ENCODE measurements around the gene TNFRSF8. TPM values are rescaled to one million over a fixed set of nuclear protein-coding genes. Genes with fewer than 3 reads are reported as not detected.

TNFRSF8 gene
- total RNA-seq, 1 experiment from 2014 or later = 0.13 TPM

DNA sequence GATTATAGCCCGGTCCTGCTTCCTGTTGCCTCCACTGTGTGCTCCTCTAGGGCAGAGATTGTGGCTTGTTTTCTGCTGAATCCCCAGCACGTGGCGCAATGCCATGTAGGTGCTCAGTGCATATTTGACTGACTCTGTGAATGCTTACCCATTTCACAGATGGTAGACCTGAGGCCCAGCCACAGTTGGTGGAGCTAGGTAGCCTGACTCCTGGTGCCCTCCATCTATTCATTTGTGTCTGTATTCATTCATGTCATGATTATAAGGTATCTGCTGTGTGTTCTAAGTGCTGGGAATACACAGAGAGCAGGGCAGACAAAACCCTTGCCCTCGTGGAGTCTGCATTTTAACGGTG, 126.2 kb downstream of the TNFRSF8 start:
- peaks cover 5% of the 10 kb centered on the region; the same call in 1 of the 2 replicates for H3K4me1 ChIP-seq (ENCODE audit: control insufficient read depth, insufficient read depth, low read length)
- intact Hi-C loops (cut with micrococcal nuclease; ENCODE audit: unreplicated experiment) = no loop called here
- no TSS peak for BruUV-seq (replicated peaks)
- H3K27ac ChIP-seq (ENCODE audit: low read length) = no peak overlapping the region
- DNase-seq (ENCODE audit: low read depth, low spot score) (no peak), ATAC-seq (no peak)
- no peak overlapping the region for H3K4me3 ChIP-seq (ENCODE audit: low read depth in 2 of 2, low read length in 2 of 2)
- CTCF ChIA-PET = no interaction called here
- no peaks in the 10 kb centered on the region for H3K27me3 ChIP-seq (ENCODE audit: control insufficient read depth, insufficient read depth, low read length)
- H3K36me3 ChIP-seq (ENCODE audit: control insufficient read depth, insufficient read depth, low read length) = no peaks in the 10 kb centered on the region
- TF ChIP-seq CTCF (IDR thresholded peaks at IDR 0.05) = no peak
- no peak for TF ChIP-seq POLR2AphosphoS5 (IDR thresholded peaks at IDR 0.05; ENCODE audit: low read depth, low read length)
- TF ChIP-seq TCF7L2 (IDR thresholded peaks at IDR 0.05; ENCODE audit: low read depth, low read length) = no peak
- TF ChIP-seq SIN3A (IDR thresholded peaks at IDR 0.05; ENCODE audit: borderline replicate concordance, insufficient read depth, low read depth, low read length) = no peak
- no peak for TF ChIP-seq REST (IDR thresholded peaks at IDR 0.05; ENCODE audit: insufficient read depth in 1 of 2, low read depth in 2 of 2, low read length in 1 of 2)
- POLR2A ChIA-PET = interaction anchor here (0.6 kb wide), 1 partner anchor 23 kb away, joined by 3 read pairs; no protein-coding TSS in a partner anchor
- in situ Hi-C loops (cut with HindIII; ENCODE audit: low pct_unique_long_range_greater_than_20kb, low sequenced_read_pairs) = no loop called here
- H3K9me3 ChIP-seq (ENCODE audit: control insufficient read depth, insufficient read depth, low read depth, low read length) = no peaks in the 10 kb centered on the region

- TF ChIP-seq CTCF (IDR thresholded peaks at IDR 0.05) = no peak
- no peak for TF ChIP-seq REST (IDR thresholded peaks at IDR 0.05; ENCODE audit: insufficient read depth in 1 of 2, low read depth in 2 of 2, low read length in 1 of 2)
- no peak for TF ChIP-seq POLR2AphosphoS5 (IDR thresholded peaks at IDR 0.05; ENCODE audit: low read depth, low read length)
- no peak for TF ChIP-seq TCF7L2 (IDR thresholded peaks at IDR 0.05; ENCODE audit: low read depth, low read length)
- no peak for TF ChIP-seq SIN3A (IDR thresholded peaks at IDR 0.05; ENCODE audit: borderline replicate concordance, insufficient read depth, low read depth, low read length)
- intact Hi-C loops (cut with micrococcal nuclease; ENCODE audit: unreplicated experiment) (no loop called here), in situ Hi-C loops (cut with HindIII; ENCODE audit: low pct_unique_long_range_greater_than_20kb, low sequenced_read_pairs) (no loop called here)
- no peaks in the 10 kb centered on the region for H3K36me3 ChIP-seq (ENCODE audit: control insufficient read depth, insufficient read depth, low read length)
- CTCF ChIA-PET = interaction anchor here (1.0 kb wide), 1 partner anchor 63 kb away, joined by 4 read pairs; no protein-coding TSS in a partner anchor
- DNase-seq (ENCODE audit: low read depth, low spot score) = no peak
- no peak for ATAC-seq
- H3K27ac ChIP-seq (ENCODE audit: low read length) = no peak overlapping the region
- no peaks in the 10 kb centered on the region for H3K9me3 ChIP-seq (ENCODE audit: control insufficient read depth, insufficient read depth, low read depth, low read length)
- H3K27me3 ChIP-seq (ENCODE audit: control insufficient read depth, insufficient read depth, low read length) = no peaks in the 10 kb centered on the region
- no peaks in the 10 kb centered on the region; the same call in 1 of the 2 replicates for H3K4me1 ChIP-seq (ENCODE audit: control insufficient read depth, insufficient read depth, low read length)
- BruUV-seq (replicated peaks) = no TSS peak
- H3K4me3 ChIP-seq (ENCODE audit: low read depth in 2 of 2, low read length in 2 of 2) = no peak overlapping the region
- POLR2A ChIA-PET = no interaction called here
Observed at GRCh38 chr1:12191242-12192032, 128.3 kb downstream of the TNFRSF8 start.

All from Panc1 (cell line).